Fibroblast of upper back skin (primary cell): Measurements from ENCODE around the gene AKT3.
A peak's percentile ranks its signal among the peaks of the same experiment; 100 is the strongest.

Experiments
- DNase-seq: peaks from one replicate; pipeline ENCODE4 v3.0.0-alpha.2; 2013

The AKT3 gene

GRCh38 chr1:243501002-243501401 lies 349.0 kb downstream of the AKT3 start:
- peak; percentile 80 for DNase-seq

- no peak for DNase-seq
These were observed 349.5 kb downstream of the AKT3 start for GRCh38 chr1:243500512-243500911.

DNA sequence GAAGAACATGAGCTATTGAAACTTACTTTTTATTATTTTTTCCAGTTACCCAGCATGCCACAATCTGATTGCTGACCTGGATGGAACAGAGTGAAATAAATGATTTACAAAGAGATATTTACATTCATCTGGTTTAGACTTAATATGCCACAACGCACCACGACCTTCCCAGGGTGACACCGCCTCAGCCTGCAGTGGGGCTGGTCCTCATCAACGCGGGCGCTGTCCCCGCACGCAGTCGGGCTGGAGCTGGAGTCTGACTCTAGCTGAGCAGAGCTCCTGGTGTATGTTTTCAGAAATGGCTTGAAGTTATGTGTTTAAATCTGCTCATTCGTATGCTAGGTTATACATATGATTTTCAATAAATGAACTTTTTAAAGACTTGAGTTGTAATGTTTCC lies 350.3 kb downstream of the AKT3 start:
- DNase-seq, result no peak

DNA sequence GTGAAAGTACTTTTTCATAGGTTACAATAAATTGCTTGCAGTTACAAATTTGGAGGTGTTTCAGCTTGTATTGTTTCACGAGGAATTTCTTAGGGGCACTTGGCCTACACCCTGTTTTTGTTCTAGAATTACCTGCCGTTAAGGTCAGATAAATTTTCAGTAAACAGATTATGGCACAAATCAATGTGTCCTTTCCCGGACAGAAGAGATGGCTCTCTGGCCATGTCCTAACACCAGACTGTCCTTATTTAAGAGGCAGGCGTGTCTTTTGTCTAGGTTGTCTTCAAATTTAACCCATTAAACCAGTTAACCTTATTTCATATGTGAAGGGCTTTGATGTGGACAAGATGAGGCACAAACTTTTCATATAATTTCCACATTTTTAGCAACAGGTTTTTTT lies 350.8 kb downstream of the AKT3 start:
- no peak for DNase-seq

DNA sequence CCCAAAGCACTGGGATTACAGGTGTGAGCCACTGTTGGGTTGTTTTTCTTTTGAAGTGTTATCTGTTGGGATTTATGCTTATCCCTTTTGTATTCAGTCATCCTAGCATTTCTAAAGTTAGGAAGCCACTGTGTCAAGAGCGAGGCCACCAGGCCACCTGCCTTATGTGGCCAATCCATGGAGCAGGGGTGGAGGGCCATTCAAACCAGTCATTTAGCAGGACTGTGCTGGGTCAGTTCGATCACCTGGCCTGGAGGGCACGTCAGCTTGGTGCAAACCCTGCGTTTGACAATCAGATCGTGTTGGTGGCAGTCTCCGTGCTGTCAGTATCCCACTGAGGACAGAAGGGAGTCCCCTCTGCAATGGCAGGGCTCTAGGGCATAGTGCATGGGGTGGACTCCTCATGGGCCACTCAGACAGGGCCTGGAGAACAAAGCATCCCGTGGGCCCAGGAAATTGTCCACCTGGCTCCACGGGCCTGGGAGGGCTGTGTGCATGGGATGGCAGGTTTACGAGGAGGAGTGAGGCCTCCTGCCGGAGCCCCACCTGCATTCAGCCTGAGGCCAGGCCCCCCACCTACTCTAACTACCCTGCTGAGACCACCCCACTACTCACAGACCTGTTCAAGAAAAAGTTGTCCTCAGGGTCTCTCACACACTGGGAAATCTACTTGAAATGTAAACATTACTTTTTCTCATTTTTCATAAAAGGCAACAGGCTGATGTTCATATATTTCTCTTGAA lies 351.9 kb downstream of the AKT3 start:
- no peak for DNase-seq

DNA sequence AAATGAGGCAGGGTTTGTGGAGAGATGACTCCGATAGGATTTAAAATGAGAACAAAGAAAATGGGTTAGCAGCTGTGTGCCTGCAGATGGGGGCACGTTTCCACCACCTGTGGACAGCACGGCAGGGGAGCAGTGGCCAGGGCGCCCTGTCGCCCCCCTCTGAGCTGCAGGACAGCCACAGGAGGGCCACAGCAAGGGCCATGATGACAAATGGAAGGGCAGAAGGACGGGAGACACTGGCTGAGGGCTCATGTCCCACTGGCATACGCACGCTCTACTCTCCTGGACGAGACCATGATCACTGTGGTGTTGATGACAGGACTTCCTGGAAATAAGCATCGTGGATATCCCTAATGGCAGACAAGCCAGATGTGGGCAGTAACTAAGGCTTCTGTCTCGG lies 353.2 kb downstream of the AKT3 start:
- DNase-seq, result no peak

GRCh38 chr1:243496187-243496646 lies 353.8 kb downstream of the AKT3 start:
- DNase-seq, result no peak

- peak; percentile 34 for DNase-seq
These were observed 354.4 kb downstream of the AKT3 start for GRCh38 chr1:243495442-243496186.

DNA sequence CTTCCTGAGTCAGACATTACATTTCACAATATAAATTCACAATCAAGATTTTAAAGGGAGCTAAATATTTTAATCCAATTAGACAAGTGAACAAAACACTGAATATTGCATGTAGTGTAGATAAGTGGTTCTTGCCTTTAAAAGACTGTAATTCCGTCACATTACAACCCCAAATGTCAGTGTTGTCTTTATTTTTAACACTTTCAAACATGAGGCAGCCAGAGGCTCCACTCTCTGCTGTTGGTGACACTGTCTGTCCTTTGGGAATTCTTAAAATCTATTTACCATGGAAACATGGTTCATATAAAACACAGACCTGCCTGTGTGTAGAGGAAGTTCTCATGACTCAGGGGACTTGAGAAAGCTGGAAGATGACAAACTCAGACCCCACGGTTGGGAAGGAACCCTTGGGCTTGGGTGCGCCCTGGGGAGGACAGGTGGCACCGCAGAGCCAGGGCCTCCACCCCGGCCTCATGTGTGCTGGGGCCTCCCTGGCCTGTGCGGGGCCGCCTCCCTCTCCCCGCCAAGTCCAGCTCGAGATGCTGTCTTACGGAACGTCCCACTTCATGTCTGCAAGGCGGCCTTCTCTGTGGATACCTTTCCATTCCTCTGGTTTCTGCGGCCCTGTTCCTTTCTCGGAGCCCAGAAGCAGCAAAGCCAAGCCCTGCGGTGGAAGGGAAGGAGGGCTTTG lies 355.2 kb downstream of the AKT3 start:
- DNase-seq, result no peak

DNA sequence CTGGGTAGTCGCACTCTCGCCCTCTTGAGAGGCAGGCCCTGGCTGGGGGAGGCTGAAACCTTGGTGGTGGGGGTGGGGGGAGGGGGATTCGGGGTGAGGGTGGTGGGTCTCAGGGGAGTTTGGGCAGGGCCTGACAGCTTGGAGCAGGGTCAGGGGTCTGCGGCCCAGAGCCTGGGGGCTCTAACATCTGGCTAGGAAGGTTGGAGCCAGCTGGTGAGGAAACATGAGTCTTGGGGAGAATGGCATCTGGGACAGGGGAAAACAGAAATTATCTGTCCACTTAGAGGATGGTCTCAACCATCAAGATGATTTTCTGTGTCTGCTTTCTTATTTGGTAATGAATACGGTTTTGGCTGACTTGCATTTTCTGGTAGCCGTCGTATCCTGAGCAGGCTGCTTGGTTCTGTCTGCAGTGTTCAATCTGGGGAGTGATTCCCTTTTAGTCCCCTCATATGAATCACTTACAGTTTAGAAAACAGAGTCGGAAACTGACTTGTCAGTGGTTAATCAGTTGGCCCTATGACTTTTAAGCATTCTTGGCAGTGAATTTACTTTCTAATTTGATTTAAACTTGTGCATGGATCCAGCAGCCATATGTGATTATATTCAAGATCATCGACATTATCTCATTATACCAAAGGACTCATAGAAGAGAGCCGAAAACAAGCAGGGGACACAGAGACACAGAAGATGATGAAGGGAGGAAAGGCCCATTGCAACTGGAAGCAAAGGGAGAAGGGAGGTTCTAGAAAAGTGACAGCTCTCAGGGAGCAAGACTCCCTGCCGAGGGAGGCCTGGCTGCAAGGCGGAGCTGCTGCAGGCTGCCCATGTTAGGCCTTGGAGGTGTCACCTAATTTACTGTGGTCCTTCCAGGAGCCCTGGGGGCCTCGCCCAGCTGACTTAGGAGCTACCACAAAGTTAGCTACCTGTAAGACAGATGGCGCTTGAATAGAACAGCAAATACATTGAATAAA lies 356.6 kb downstream of the AKT3 start:
- DNase-seq, result no peak

- peak; percentile 84 for DNase-seq
These were observed 359.0 kb downstream of the AKT3 start for GRCh38 chr1:243490748-243491686.

- DNase-seq, result no peak
These were observed 360.1 kb downstream of the AKT3 start for GRCh38 chr1:243489681-243490546.

DNA sequence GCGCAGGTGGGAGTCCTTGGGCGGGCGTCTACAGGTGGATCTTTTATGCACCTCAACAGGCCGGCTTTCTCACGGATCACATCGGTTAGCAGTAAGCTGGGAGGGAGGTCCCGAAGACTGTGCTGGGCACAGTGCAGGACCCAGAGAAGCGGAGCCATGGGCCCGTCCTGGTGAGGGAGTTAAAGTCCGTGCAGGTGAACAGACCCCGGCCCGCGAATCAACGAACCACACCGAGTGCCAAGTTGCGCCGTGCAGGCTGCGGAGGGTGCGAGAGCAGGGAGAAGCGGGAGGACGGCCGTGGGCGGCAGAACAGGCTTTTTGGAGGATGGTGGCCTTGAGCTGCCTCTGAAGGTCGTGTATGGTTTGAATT lies 360.9 kb downstream of the AKT3 start:
- no peak for DNase-seq

DNA sequence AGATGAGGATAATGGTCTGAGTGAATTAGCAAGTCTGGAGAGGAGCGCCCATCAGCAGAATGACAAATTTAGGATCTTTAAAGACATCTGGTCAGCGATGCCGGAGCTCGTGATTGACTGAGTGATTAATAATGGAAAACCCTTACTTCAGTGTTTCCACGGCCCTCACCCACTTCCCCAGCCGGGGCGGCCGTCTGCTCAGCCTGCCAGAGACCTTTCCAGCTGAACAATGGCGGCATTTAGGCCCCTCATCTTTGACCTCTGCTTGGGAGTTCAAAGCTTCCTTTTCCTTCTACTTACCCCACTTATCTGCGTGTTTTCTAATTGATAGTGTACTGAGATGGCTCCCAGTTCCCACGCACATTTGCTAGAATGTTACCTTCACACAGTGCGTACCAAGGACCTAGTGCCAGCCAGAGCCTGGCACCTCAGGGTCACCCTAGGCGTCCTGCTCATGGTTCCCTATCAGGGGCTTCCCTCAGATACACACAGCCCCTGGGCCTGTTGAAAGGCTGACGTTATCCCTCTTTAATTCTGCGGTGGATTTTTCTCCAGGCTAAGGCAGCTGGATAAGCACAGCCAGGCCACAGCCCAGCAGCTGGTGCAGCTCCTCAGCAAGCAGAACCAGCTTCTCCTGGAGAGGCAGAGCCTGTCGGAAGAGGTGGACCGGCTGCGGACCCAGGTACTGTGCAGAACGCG lies 361.4 kb downstream of the AKT3 start:
- DNase-seq, result no peak

- no peak for DNase-seq
These were observed 362.3 kb downstream of the AKT3 start for GRCh38 chr1:243487649-243488227.

DNA sequence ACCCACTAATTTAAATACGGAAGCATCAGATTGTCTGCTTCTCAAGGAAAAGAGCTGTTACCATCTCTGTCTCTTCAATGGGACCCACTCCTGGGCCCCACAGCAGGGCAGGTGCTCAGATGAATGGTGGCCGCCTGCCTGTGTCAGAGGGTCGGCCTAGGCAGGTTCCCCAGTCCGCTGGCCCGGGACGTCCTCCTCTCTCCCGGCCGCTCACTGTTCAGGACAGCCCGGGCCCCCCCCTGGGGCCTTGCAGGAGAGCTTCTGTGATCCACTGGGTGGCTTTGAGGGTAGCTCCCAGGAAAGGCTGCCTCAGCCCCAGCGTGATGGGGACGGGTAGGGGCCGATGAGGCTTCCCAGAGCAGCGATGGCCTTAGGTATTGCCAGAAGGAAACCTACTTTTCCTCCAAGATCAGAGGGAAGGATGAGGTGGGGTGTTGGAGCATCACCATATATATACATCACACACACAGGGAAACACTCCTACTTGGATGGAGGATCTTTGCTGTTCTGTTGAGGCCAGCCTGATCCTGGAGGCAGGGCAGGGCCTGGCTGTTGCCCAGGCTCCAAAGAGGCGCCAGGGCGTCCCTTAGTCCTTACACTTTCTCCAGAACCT lies 362.9 kb downstream of the AKT3 start:
- no peak for DNase-seq

GRCh38 chr1:243483952-243484351 lies 366.1 kb downstream of the AKT3 start:
- no peak for DNase-seq

GRCh38 chr1:243483071-243483771 lies 366.8 kb downstream of the AKT3 start:
- DNase-seq, result no peak
